Upper lobe of left lung (tissue), 6 donors: ENCODE results near the gene DAPK1. TPM values are rescaled to one million over a fixed set of nuclear protein-coding genes. Genes with fewer than 3 reads are reported as not detected.

ENCODE experiments used
- ATAC-seq, 2 donors: fragments of 200-7000 bp; cut with Tn5 transposase; one replicate each; pipeline ENCODE4 v1.9.1; 2022; ENCODE audit warnings: mild to moderate bottlenecking in 2 of 2, moderate library complexity in 2 of 2; ENCODE audit not compliant: low FRiP score in 2 of 2
- DNase-seq, 2 donors: peaks; one replicate each; pipeline ENCODE4 v3.0.0-alpha.2; 2019 to 2020
- H3K27ac ChIP-seq, 4 donors: fragments of 200-600 bp; sonication (generic); one replicate each; pipeline ENCODE4 v1.5.1; 2016 to 2019
- H3K27me3 ChIP-seq, 4 donors: fragments of 200-600 bp; sonication (generic); one replicate each; pipeline ENCODE4 v1.5.1; 2017 to 2019
- H3K36me3 ChIP-seq, 4 donors: fragments of 200-600 bp; sonication (generic); one replicate each; pipeline ENCODE4 v1.5.1; 2016 to 2019
- H3K4me1 ChIP-seq, 4 donors: fragments of 200-600 bp; sonication (generic); one replicate each; pipeline ENCODE4 v1.5.1; 2018 to 2019
- H3K4me3 ChIP-seq, 4 donors: fragments of 200-600 bp; sonication (generic); one replicate each; pipeline ENCODE4 v1.5.1; 2017 to 2019; ENCODE audit warnings: mild to moderate bottlenecking in 2 of 4, moderate library complexity in 1 of 4
- H3K9me3 ChIP-seq, 4 donors: fragments of 200-600 bp; sonication (generic); one replicate each; pipeline ENCODE4 v1.5.1; 2018 to 2019
- EP300 ChIP-seq, 4 donors: sonication (generic); formaldehyde crosslinking; IDR thresholded peaks; one replicate each; pipeline ENCODE4 v1.5.1; 2017; ENCODE audit warnings: antibody characterized with exemption in 4 of 4, control low read depth in 2 of 4
- POLR2A ChIP-seq, 4 donors: fragments of 450-650 bp; IDR thresholded peaks; one replicate each; pipeline ENCODE4 v1.5.1; 2016 to 2017; ENCODE audit warnings: antibody characterized with exemption in 4 of 4, mild to moderate bottlenecking in 2 of 4
- POLR2AphosphoS5 ChIP-seq, 2 donors: sonication (generic); formaldehyde crosslinking; IDR thresholded peaks; one replicate each; pipeline ENCODE4 v1.5.1; 2017; ENCODE audit warnings: antibody characterized with exemption in 2 of 2
- WGBS, 2 donors: methylation state at CpG; one replicate each; pipeline ENCODE4 v1.1.5; 2017 to 2018; 5-methylcytosine and 5-hydroxymethylcytosine counted together
- total RNA-seq, 6 donors: library from RNA; depleted of rRNA in 4 of 6; stranded (reverse); fragments of >200 nt in 4 of 6; gene quantifications; one replicate each; pipeline versions ENCODE4 v1.1.0 to v1.2.1, GENCODE V29; 2016 to 2021
- TF ChIP-seq, protein P1 (sequence below), 6 experiments: fragments of 450-650 bp in 4 of 6; fragments of 200-600 bp in 2 of 6; sonication (generic) in 2 of 6; IDR thresholded peaks; one replicate each; pipeline ENCODE4 v1.5.1; 2016 to 2019; ENCODE audit warnings: antibody characterized with exemption in 6 of 6
- donor health status: DM: no; HTN: no; CAD: no; lungs with moderate emphysema.
- donor health status: DM: no; HTN: yes; CAD: no; lungs with severe emphysema.

Gene DAPK1
- total RNA-seq, 6 donors from 2014 or later, result 125 to 334 (median 213) TPM

DNA sequence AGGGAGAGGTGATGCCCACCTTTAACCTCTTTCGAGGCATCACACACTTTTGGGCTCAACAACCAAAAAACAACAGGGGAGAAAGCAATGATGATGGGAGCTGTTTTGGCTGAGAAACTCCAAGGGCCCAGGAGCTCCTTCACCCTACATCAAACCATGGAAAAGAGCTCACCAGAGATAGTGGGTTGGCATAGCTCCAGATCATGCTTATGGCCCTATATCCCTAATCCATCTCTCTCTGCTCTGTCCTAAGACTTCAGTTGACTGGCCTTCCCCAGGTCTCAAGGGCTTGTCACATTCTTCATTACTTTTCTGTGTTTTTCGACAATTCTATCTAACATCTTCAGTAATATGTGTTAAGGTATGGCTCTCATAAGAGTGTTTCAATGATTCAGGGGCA lies 222.5 kb downstream of the DAPK1 start:
- ATAC-seq (no peak), DNase-seq (no peak)
- TF ChIP-seq, protein P1, sequence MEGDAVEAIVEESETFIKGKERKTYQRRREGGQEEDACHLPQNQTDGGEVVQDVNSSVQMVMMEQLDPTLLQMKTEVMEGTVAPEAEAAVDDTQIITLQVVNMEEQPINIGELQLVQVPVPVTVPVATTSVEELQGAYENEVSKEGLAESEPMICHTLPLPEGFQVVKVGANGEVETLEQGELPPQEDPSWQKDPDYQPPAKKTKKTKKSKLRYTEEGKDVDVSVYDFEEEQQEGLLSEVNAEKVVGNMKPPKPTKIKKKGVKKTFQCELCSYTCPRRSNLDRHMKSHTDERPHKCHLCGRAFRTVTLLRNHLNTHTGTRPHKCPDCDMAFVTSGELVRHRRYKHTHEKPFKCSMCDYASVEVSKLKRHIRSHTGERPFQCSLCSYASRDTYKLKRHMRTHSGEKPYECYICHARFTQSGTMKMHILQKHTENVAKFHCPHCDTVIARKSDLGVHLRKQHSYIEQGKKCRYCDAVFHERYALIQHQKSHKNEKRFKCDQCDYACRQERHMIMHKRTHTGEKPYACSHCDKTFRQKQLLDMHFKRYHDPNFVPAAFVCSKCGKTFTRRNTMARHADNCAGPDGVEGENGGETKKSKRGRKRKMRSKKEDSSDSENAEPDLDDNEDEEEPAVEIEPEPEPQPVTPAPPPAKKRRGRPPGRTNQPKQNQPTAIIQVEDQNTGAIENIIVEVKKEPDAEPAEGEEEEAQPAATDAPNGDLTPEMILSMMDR (IDR thresholded peaks at IDR 0.05), result no peak
- no peaks in the 10 kb centered on the region for H3K36me3 ChIP-seq
- peaks cover 0 to 2% (median under 1%) of the 10 kb centered on the region in 4 donors for H3K4me1 ChIP-seq
- H3K9me3 ChIP-seq, result no peaks in the 10 kb centered on the region
- no peak overlapping the region for H3K27ac ChIP-seq
- no peaks in the 10 kb centered on the region for H3K27me3 ChIP-seq
- WGBS, 2 donors, result 93% methylated on average over 2 of the region's 2 CpGs
- H3K4me3 ChIP-seq, result no peak overlapping the region

DNA sequence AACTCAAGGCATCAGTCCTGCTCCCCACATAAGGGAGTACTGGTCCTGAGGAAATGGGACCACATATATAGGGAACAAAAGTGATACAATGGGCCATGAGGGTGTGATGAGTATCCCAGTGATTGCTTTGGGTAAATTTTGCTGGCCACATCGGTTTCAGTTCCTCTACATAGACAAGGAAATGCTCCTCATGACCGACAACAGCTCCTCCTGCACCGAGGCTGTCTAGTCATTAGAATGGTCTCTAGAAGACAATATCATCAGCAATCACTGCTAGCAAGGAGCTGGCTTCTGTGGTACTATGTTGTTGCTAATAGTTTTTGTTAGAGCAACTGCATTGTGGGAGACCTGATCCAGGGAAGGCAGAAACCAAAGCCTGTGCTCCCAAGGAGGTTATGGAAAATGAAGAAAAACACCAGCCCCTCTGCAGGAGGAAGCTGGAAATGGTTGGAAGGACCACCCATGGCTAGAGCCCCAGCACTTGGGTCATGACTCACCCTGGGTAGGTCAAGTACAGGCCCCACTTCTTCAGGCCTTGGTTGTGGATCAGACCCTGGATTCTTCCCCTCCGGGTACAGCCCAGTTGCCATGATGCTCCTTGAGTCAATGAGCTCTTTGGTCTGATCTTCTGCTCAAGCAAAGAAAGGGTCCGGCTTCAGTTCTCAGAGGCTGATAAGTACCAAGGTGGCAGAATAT lies 224.9 kb downstream of the DAPK1 start:
- Histone ChIP-seq H3K27me3 (no peaks in the 10 kb centered on the region), H3K36me3 (peaks cover 0 to under 1% (median 0%) of the 10 kb centered on the region in 4 donors), H3K4me3 (no peak overlapping the region), H3K9me3 (no peaks in the 10 kb centered on the region), H3K4me1 (peaks cover 5 to 17% (median 10%) of the 10 kb centered on the region in 4 donors), H3K27ac (peak overlapping the region in 2 of 4 donors; percentile 40 to 53)
- ATAC-seq (peak in 1 of 2 donors; percentile 28), DNase-seq (peak in 1 of 2 donors; percentile 67)
- TF ChIP-seq, protein P1 (IDR thresholded peaks at IDR 0.05), result no peak
- TF ChIP-seq EP300 (IDR thresholded peaks at IDR 0.05) (peak in 1 of 4 donors; percentile 4), POLR2AphosphoS5 (IDR thresholded peaks at IDR 0.05) (peak in 1 of 2 donors; percentile 24), POLR2A (IDR thresholded peaks at IDR 0.05) (peak in 1 of 4 donors; percentile 53)
- 79 to 85% methylated on average over 5 of the region's 5 CpGs for WGBS, 2 donors

DNA sequence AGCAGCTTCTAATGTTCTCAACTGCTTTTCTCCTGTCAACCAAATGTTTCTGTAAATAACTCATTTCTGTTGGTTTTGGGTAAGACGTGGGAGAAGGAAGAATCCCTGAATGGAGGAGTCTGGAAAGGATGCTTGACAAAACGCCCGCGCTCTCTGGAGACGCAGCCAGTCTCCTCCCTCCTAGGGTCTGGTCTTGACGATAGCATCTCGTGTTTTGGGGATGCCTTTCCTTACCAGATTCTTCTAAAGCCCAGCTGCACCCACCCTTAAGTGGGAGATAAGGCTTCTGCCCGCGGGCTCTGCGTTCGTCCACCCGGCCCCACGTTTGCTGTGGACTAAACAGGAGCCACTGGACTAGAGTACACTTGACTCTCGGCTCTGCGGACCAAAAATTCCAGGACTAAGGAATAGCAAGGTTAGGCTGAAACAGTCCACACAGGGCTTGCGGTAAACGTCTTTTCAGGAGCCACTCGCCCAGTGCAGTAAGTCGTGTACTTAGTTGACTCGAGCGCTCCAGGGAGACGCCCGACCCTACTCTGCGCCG lies 227.8 kb downstream of the DAPK1 start:
- DNase-seq, result no peak
- Histone ChIP-seq H3K9me3 (no peaks in the 10 kb centered on the region), H3K4me3 (peak overlapping the region; percentile 34 to 75 (median 62)), H3K36me3 (peaks cover 3 to 26% (median 11%) of the 10 kb centered on the region in 4 donors), H3K4me1 (peaks cover 7 to 17% (median 10%) of the 10 kb centered on the region in 4 donors), H3K27ac (peak overlapping the region; percentile 90 to 99 (median 94)), H3K27me3 (no peaks in the 10 kb centered on the region)
- 4 to 38% methylated on average over 4 to 20 of the region's 25 CpGs for WGBS, 2 donors
- ATAC-seq, result peak in 1 of 2 donors; percentile 41
- TF ChIP-seq POLR2A (IDR thresholded peaks at IDR 0.05) (no peak), EP300 (IDR thresholded peaks at IDR 0.05) (no peak), POLR2AphosphoS5 (IDR thresholded peaks at IDR 0.05) (no peak)
- TF ChIP-seq, protein P1 (IDR thresholded peaks at IDR 0.05), result no peak

DNA sequence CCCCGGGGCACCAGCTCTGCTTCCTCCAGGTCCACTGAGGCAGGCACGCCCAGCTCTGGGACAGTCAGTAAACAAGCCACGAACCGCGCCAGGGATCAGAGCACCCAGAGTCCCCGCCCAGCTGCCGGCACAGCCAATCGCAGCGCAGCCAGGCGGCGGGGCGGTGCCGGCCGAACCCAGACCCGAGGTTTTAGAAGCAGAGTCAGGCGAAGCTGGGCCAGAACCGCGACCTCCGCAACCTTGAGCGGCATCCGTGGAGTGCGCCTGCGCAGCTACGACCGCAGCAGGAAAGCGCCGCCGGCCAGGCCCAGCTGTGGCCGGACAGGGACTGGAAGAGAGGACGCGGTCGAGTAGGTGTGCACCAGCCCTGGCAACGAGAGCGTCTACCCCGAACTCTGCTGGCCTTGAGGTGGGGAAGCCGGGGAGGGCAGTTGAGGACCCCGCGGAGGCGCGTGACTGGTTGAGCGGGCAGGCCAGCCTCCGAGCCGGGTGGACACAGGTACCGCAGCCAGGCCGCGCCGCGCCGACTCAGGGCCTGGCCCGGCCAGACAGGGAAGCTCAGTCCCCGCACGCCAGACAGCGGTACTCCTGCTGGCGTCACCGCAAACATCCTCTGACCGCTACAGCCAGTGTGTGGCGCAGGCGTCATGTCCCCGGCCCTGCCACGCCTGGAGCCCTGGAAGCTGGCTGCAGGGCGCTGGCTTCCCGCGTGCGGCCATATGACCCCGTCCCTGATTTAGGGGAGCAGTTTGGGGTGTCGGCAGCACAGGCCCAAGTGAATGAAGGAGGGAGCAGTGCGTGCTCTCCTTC lies 228.4 kb downstream of the DAPK1 start, which contains the start of gene CTSL:
Gene CTSL (plus strand): TSS at position 220 of the 810 bp plus-strand sequence. CDS start 1,485 bp downstream, outside the sequence.
- Histone ChIP-seq H3K4me1 (peaks cover 7 to 17% (median 10%) of the 10 kb centered on the region in 4 donors), H3K9me3 (no peaks in the 10 kb centered on the region), H3K27me3 (no peaks in the 10 kb centered on the region), H3K36me3 (peaks cover 4 to 33% (median 13%) of the 10 kb centered on the region in 4 donors), H3K27ac (peak within 1 kb of the TSS; percentile 90 to 99 (median 94)), H3K4me3 (peak within 1 kb of the TSS; percentile 34 to 75 (median 62))
- peak; percentile 94 to 97 for ATAC-seq
- WGBS, 2 donors, result 1% methylated on average over 22 to 27 of the region's 67 CpGs
- DNase-seq, result peak; percentile 92 to 97
- peak in 1 of 4 donors; percentile 3 for TF ChIP-seq EP300 (IDR thresholded peaks at IDR 0.05)
- peak in 3 of 4 donors; percentile 56 to 97 (median 84) for TF ChIP-seq POLR2A (IDR thresholded peaks at IDR 0.05)
- TF ChIP-seq POLR2AphosphoS5 (IDR thresholded peaks at IDR 0.05), result peak; percentile 48 to 93
- TF ChIP-seq, protein P1 (IDR thresholded peaks at IDR 0.05), result peak in 5 of 6 experiments; percentile 8 to 59 (median 47)
